Neural cell (in vitro differentiated cells): Measurements from ENCODE around the gene MRPS6. TPM values are rescaled to one million over a fixed set of nuclear protein-coding genes. Genes with fewer than 3 reads are reported as not detected.

Experiments used
- H2AFZ ChIP-seq: fragments of 200-600, 300-800 bp; sonication (generic), shearing (Covaris generic); 2 replicates; pipeline ENCODE4 v1.6.0; 2014; ENCODE audit warnings: low read depth, mild to moderate bottlenecking, antibody characterized with exemption, low read length, moderate library complexity
- H3F3A ChIP-seq: fragments of 200-600 bp; shearing (Covaris generic); 2 replicates; pipeline ENCODE4 v1.6.1; 2016; ENCODE audit warnings: mild to moderate bottlenecking, moderate library complexity, mixed read lengths, antibody characterized with exemption, low read length; ENCODE audit not compliant: insufficient read depth, poor library complexity, severe bottlenecking
- H3K27ac ChIP-seq: fragments of 200-600, 300-800 bp; sonication (generic), shearing (Covaris generic); 2 replicates; pipeline ENCODE4 v1.5.1; 2014; ENCODE audit warnings: mild to moderate bottlenecking, low read length, moderate library complexity
- H3K27me3 ChIP-seq: fragments of 300-800, 200-600 bp; sonication (generic), shearing (Covaris generic); 2 replicates; pipeline ENCODE4 v1.6.0; 2014; ENCODE audit warnings: mild to moderate bottlenecking, low read depth, low read length, moderate library complexity; ENCODE audit not compliant: insufficient read depth
- H3K36me3 ChIP-seq: fragments of 300-800, 200-600 bp; sonication (generic), shearing (Covaris generic); 2 replicates; pipeline ENCODE4 v1.5.1; 2014; ENCODE audit warnings: mild to moderate bottlenecking, antibody characterized with exemption, low read length, moderate library complexity; ENCODE audit not compliant: insufficient read depth
- H3K4me2 ChIP-seq: fragments of 300-800, 200-600 bp; sonication (generic), shearing (Covaris generic); 2 replicates; pipeline ENCODE4 v1.6.0; 2014; ENCODE audit warnings: mild to moderate bottlenecking, low read length
- H3K4me3 ChIP-seq: fragments of 300-800, 200-600 bp; sonication (generic), shearing (Covaris generic); 2 replicates; pipeline ENCODE4 v1.5.1; 2014; ENCODE audit warnings: mild to moderate bottlenecking, low read length, moderate library complexity
- H3K79me2 ChIP-seq: fragments of 200-600 bp; shearing (Covaris generic); replicated peaks from 2 replicates; pipeline ENCODE4 v1.6.0; 2014; ENCODE audit warnings: mild to moderate bottlenecking, low read length, moderate library complexity; ENCODE audit not compliant: insufficient read depth
- H3K9ac ChIP-seq: fragments of 300-800, 200-600 bp; sonication (generic), shearing (Covaris generic); 2 replicates; pipeline ENCODE4 v1.6.1; 2016; ENCODE audit warnings: mild to moderate bottlenecking, low read length, mixed read lengths
- H3K9me2 ChIP-seq: fragments of 200-600 bp; shearing (Covaris generic); 2 replicates; pipeline ENCODE4 v1.6.1; 2016; ENCODE audit warnings: mild to moderate bottlenecking, low read length, mixed read lengths; ENCODE audit not compliant: insufficient read depth
- H3K9me3 ChIP-seq: fragments of 200-600, 300-800 bp; sonication (generic), shearing (Covaris generic); 2 replicates; pipeline ENCODE4 v1.6.1; 2016; ENCODE audit warnings: mild to moderate bottlenecking, mixed run types, low read length, moderate library complexity, mixed read lengths
- H4K20me1 ChIP-seq: fragments of 200-600 bp; shearing (Covaris generic); 2 replicates; pipeline ENCODE4 v1.6.1; 2016; ENCODE audit warnings: mild to moderate bottlenecking, mixed run types; ENCODE audit not compliant: insufficient read depth
- EP300 ChIP-seq: fragments of 450-650 bp; conservative IDR thresholded peaks from 2 replicates; pipeline ENCODE4 v1.6.1; 2014; ENCODE audit warnings: antibody characterized with exemption, mild to moderate bottlenecking, moderate library complexity; ENCODE audit not compliant: poor library complexity, severe bottlenecking
- MXI1 ChIP-seq: fragments of 450-650 bp; conservative IDR thresholded peaks from 2 replicates; pipeline ENCODE4 v1.6.1; 2014; ENCODE audit warnings: antibody characterized with exemption, mild to moderate bottlenecking; ENCODE audit not compliant: poor library complexity, severe bottlenecking
- POLR2AphosphoS5 ChIP-seq: IDR thresholded peaks from 2 replicates; pipeline ENCODE4 v1.6.1; 2012
- RAD21 ChIP-seq: fragments of 450-650 bp; conservative IDR thresholded peaks from 2 replicates; pipeline ENCODE4 v1.6.1; 2014; ENCODE audit warnings: antibody characterized with exemption, mild to moderate bottlenecking, moderate library complexity
- SMC3 ChIP-seq: fragments of 450-650 bp; conservative IDR thresholded peaks from 2 replicates; pipeline ENCODE4 v1.6.1; 2014; ENCODE audit warnings: antibody characterized with exemption, mild to moderate bottlenecking, moderate library complexity; ENCODE audit not compliant: poor library complexity
- polyA plus RNA-seq: library from polyadenylated mRNA; depleted of rRNA; stranded (reverse); fragments of >200 nt; gene quantifications from 2 replicates; pipeline ENCODE4 v1.2.3, GENCODE V29; 2014
- TF ChIP-seq, protein P1 (sequence below): fragments of 450-650 bp; IDR thresholded peaks from 2 replicates; pipeline ENCODE4 v1.5.1; 2014; ENCODE audit warnings: antibody characterized with exemption, mild to moderate bottlenecking, moderate library complexity; ENCODE audit not compliant: poor library complexity, severe bottlenecking
- TF ChIP-seq, protein P2 (sequence below): IDR thresholded peaks from 2 replicates; pipeline ENCODE4 v1.6.1; 2012; ENCODE audit warnings: borderline replicate concordance

Gene MRPS6
- polyA plus RNA-seq, 1 donor from 2014 or later: 70.1 TPM

DNA sequence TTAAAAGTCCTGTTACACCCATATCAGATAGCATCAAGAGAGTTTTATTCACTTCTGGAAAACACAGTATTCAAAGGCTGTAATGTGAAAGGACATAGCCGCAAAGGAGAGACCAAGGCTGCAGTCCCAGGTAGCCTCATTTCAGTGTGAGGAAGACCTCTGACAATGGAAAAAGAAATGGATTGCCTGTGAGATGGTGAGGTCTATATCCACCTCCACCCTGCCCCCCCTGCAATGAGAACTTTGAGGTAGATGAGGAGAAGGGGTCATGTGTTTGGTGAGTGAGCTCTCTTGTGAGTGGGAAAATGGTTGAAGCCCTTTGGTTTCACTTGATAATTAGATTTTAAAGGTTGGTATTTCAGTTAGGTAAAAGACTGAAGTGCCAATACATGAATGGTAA, 3.5 kb downstream of the MRPS6 start:
- Histone ChIP-seq H3F3A (no peaks in the 10 kb centered on the region), H3K79me2 (peaks cover 50% of the 10 kb centered on the region), H3K4me3 (no peak overlapping the region), H3K27me3 (no peaks in the 10 kb centered on the region), H3K36me3 (no peaks in the 10 kb centered on the region), H4K20me1 (no peaks in the 10 kb centered on the region), H2AFZ (no peak overlapping the region), H3K27ac (no peak overlapping the region), H3K9me2 (no peaks in the 10 kb centered on the region), H3K4me2 (no peak overlapping the region), H3K9me3 (no peaks in the 10 kb centered on the region), H3K9ac (no peak overlapping the region)
- TF ChIP-seq, protein P1, sequence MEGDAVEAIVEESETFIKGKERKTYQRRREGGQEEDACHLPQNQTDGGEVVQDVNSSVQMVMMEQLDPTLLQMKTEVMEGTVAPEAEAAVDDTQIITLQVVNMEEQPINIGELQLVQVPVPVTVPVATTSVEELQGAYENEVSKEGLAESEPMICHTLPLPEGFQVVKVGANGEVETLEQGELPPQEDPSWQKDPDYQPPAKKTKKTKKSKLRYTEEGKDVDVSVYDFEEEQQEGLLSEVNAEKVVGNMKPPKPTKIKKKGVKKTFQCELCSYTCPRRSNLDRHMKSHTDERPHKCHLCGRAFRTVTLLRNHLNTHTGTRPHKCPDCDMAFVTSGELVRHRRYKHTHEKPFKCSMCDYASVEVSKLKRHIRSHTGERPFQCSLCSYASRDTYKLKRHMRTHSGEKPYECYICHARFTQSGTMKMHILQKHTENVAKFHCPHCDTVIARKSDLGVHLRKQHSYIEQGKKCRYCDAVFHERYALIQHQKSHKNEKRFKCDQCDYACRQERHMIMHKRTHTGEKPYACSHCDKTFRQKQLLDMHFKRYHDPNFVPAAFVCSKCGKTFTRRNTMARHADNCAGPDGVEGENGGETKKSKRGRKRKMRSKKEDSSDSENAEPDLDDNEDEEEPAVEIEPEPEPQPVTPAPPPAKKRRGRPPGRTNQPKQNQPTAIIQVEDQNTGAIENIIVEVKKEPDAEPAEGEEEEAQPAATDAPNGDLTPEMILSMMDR: no peak
- TF ChIP-seq SMC3 (no peak), RAD21 (no peak), POLR2AphosphoS5 (no peak)
- TF ChIP-seq, protein P2, sequence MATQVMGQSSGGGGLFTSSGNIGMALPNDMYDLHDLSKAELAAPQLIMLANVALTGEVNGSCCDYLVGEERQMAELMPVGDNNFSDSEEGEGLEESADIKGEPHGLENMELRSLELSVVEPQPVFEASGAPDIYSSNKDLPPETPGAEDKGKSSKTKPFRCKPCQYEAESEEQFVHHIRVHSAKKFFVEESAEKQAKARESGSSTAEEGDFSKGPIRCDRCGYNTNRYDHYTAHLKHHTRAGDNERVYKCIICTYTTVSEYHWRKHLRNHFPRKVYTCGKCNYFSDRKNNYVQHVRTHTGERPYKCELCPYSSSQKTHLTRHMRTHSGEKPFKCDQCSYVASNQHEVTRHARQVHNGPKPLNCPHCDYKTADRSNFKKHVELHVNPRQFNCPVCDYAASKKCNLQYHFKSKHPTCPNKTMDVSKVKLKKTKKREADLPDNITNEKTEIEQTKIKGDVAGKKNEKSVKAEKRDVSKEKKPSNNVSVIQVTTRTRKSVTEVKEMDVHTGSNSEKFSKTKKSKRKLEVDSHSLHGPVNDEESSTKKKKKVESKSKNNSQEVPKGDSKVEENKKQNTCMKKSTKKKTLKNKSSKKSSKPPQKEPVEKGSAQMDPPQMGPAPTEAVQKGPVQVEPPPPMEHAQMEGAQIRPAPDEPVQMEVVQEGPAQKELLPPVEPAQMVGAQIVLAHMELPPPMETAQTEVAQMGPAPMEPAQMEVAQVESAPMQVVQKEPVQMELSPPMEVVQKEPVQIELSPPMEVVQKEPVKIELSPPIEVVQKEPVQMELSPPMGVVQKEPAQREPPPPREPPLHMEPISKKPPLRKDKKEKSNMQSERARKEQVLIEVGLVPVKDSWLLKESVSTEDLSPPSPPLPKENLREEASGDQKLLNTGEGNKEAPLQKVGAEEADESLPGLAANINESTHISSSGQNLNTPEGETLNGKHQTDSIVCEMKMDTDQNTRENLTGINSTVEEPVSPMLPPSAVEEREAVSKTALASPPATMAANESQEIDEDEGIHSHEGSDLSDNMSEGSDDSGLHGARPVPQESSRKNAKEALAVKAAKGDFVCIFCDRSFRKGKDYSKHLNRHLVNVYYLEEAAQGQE: no peak

DNA sequence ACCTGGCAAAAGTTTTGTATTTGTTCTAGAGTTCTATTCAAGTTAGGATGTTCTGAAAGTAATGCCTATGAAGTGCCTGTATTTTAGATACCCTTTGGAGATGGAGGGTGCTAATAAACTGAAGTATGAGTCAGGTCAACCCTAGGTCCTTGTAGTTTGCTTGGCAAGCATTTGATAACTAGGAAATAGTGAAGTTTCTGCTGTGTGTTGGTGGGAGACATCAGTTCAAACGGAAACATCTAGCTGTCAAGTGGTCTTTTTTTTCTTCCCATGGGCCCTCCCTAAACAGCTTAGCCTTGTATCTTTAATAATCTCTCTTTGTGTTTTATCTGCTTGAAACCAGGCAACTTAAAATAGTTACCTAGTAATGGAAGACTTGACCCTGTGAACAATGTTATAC, 4.5 kb downstream of the MRPS6 start:
- TF ChIP-seq EP300 (no peak), SMC3 (no peak), MXI1 (no peak)
- TF ChIP-seq, protein P1: no peak
- Histone ChIP-seq H3K27me3 (no peaks in the 10 kb centered on the region), H3K4me2 (no peak overlapping the region), H3K9me2 (no peaks in the 10 kb centered on the region), H2AFZ (no peak overlapping the region), H3K36me3 (no peaks in the 10 kb centered on the region), H3F3A (no peaks in the 10 kb centered on the region), H3K9me3 (no peaks in the 10 kb centered on the region), H3K79me2 (peaks cover 60% of the 10 kb centered on the region), H3K27ac (no peak overlapping the region), H4K20me1 (no peaks in the 10 kb centered on the region), H3K4me3 (no peak overlapping the region), H3K9ac (no peak overlapping the region)
